Thyroid gland (tissue), 4 donors: Measurements from ENCODE around the gene C10orf90.

Experiments
- POLR2A ChIP-seq, 2 donors: fragments of 450-650 bp; IDR thresholded peaks; one replicate each; pipeline ENCODE4 v1.6.1; 2017; ENCODE audit warnings: antibody characterized with exemption in 2 of 2, mild to moderate bottlenecking in 2 of 2, moderate library complexity in 1 of 2
- TF ChIP-seq, protein P1 (sequence below), 6 experiments: fragments of 200-600 bp in 3 of 6; fragments of 450-650 bp in 3 of 6; sonication (generic) in 3 of 6; IDR thresholded peaks; one replicate each; pipeline ENCODE4 v1.5.1; 2016 to 2019; ENCODE audit warnings: antibody characterized with exemption in 6 of 6, mild to moderate bottlenecking in 2 of 6, inconsistent platforms in 1 of 6, moderate library complexity in 1 of 6

GRCh38 chr10:126458466-126458865, 212.0 kb downstream of the C10orf90 start:
- TF ChIP-seq, protein P1, sequence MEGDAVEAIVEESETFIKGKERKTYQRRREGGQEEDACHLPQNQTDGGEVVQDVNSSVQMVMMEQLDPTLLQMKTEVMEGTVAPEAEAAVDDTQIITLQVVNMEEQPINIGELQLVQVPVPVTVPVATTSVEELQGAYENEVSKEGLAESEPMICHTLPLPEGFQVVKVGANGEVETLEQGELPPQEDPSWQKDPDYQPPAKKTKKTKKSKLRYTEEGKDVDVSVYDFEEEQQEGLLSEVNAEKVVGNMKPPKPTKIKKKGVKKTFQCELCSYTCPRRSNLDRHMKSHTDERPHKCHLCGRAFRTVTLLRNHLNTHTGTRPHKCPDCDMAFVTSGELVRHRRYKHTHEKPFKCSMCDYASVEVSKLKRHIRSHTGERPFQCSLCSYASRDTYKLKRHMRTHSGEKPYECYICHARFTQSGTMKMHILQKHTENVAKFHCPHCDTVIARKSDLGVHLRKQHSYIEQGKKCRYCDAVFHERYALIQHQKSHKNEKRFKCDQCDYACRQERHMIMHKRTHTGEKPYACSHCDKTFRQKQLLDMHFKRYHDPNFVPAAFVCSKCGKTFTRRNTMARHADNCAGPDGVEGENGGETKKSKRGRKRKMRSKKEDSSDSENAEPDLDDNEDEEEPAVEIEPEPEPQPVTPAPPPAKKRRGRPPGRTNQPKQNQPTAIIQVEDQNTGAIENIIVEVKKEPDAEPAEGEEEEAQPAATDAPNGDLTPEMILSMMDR (IDR thresholded peaks at IDR 0.05): no peak
- no peak for TF ChIP-seq POLR2A (IDR thresholded peaks at IDR 0.05)
